BLaER1 treated with 17β-estradiol and CSF1 and Interleukin-3, amounts not matched to agents 10 nM and 100 nM (cell line): ENCODE measurements around the gene DIAPH3.
A peak's percentile ranks its signal among the peaks of the same experiment; 100 is the strongest.

ENCODE experiments used
- H3K27ac ChIP-seq, 11 experiments: shearing (Covaris generic); formaldehyde crosslinking; 2 replicates each; pipeline ENCODE4 v1.8.1; 2022
- H3K27me3 ChIP-seq, 11 experiments: shearing (Covaris generic); formaldehyde crosslinking; 2 replicates each; pipeline ENCODE4 v1.8.1; 2022
- H3K36me3 ChIP-seq, 11 experiments: shearing (Covaris generic); formaldehyde crosslinking; 2 replicates each; pipeline ENCODE4 v1.8.1; 2022
- H3K4me1 ChIP-seq, 10 experiments: shearing (Covaris generic); formaldehyde crosslinking; 2 replicates each; pipeline ENCODE4 v1.8.1; 2022
- H3K4me2 ChIP-seq, 11 experiments: shearing (Covaris generic); formaldehyde crosslinking; 2 replicates each; pipeline ENCODE4 v1.8.1; 2022
- H3K4me3 ChIP-seq, 10 experiments: shearing (Covaris generic); formaldehyde crosslinking; 2 replicates each; pipeline ENCODE4 v1.8.1; 2022
- H3K9ac ChIP-seq, 11 experiments: shearing (Covaris generic); formaldehyde crosslinking; 2 replicates each; pipeline ENCODE4 v1.8.1; 2022
- H3K9me3 ChIP-seq, 11 experiments: shearing (Covaris generic); formaldehyde crosslinking; replicated peaks in 1 of 11; 2 replicates each; pipeline ENCODE4 v1.8.1; 2022
- H4K20me1 ChIP-seq, 11 experiments: shearing (Covaris generic); formaldehyde crosslinking; 2 replicates each; pipeline ENCODE4 v1.8.1; 2022
- Cebpa-rat ChIP-seq, 11 experiments: shearing (Covaris generic); IDR thresholded peaks; 2 replicates each; pipeline ENCODE4 v1.8.1; 2022

Gene DIAPH3

DNA sequence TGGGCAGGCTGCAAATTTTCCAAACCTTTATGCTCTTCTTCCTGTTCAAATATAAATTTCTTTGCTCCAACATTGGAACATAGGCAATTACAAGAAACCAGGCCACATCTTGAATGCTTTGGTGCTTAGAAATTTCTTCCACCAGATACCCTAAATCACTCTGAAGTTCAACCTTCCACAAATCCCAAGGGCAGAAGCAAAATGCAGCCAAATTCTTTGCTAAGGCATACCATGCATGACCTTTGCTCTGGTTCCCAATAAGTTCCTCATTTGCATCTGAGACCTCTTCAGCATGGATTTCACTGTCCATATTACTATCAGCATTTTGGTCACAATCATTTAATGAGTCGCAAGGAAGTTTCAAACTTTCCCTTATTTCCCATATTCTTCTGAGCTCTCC lies 130.9 kb downstream of the DIAPH3 start:
- H3K9ac ChIP-seq = no peak overlapping the region
- no peaks in the 10 kb centered on the region for H3K27me3 ChIP-seq
- H3K9me3 ChIP-seq = peaks cover 0 to 7% (median 0%) of the 10 kb centered on the region in 11 experiments; a peak in 2 of 22 replicates
- no peaks in the 10 kb centered on the region for H4K20me1 ChIP-seq
- H3K4me3 ChIP-seq = no peak overlapping the region
- peak overlapping the region in 2 of 11 experiments; percentile 6 to 59; a peak in 1 of 22 replicates for H3K4me2 ChIP-seq
- H3K27ac ChIP-seq = no peak overlapping the region
- TF ChIP-seq Cebpa-rat (IDR thresholded peaks at IDR 0.05) = no peak
- peaks cover 0 to 26% (median 9%) of the 10 kb centered on the region in 11 experiments; a peak in 9 of 22 replicates for H3K36me3 ChIP-seq
- H3K4me1 ChIP-seq = peaks cover 0 to 32% (median 0%) of the 10 kb centered on the region in 10 experiments; a peak in 5 of 20 replicates

DNA sequence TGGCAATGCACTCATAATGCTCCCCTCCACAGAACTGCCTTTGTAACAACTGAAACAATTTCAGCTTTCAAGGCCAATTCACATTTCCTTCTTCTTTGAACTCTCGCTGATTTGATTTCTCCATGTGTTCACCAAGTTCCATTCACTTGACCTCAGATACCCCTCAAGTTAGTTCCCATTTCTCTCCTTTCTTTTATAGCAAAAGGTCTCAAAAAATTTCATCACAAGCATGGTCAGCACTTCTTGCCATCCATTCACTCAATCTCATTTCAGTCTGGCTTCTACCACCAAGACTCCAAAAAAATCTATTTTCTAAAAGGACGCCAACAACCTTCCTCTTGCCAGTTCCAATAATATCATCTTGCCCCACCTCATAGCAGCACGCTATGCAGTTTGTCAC lies 135.7 kb downstream of the DIAPH3 start:
- Histone ChIP-seq H3K27me3 (no peaks in the 10 kb centered on the region), H3K4me3 (no peak overlapping the region), H3K27ac (peak overlapping the region in 2 of 11 experiments; percentile 54 to 59; a peak in 2 of 22 replicates), H4K20me1 (no peaks in the 10 kb centered on the region), H3K4me2 (peak overlapping the region in 2 of 11 experiments; percentile 53 to 71; a peak in 4 of 22 replicates), H3K9ac (no peak overlapping the region; a peak in 1 of 22 replicates), H3K4me1 (peaks cover 0 to 59% (median 0%) of the 10 kb centered on the region in 10 experiments; a peak in 5 of 20 replicates), H3K9me3 (peaks cover 5 to 23% (median 13%) of the 10 kb centered on the region in 11 experiments; a peak in 18 of 22 replicates), H3K36me3 (peaks cover 0 to 33% (median 16%) of the 10 kb centered on the region in 11 experiments; a peak in 15 of 22 replicates)
- no peak for TF ChIP-seq Cebpa-rat (IDR thresholded peaks at IDR 0.05)

DNA sequence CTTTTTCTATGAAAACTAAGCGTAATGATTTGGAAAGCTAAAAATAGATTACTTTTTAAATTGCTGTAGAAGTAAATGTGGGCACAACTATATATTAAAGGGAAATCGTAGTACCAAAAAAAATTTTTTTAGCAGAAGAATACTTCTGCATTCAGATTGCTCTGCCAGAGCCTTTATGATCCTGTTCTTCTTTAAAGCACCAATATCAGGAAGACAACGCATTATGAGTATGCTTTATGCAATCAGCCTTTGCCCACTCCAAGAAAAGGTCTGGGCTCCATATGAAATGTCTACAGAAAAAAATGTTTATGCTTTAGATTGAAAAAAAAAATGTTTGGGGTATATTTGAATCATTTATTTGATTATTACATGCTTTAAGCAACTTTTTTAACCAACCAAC lies 137.4 kb downstream of the DIAPH3 start:
- Histone ChIP-seq H3K9me3 (peaks cover 5 to 21% (median 13%) of the 10 kb centered on the region in 11 experiments; a peak in 18 of 22 replicates), H3K36me3 (peaks cover 0 to 20% (median 9%) of the 10 kb centered on the region in 11 experiments; a peak in 14 of 22 replicates), H3K27ac (no peak overlapping the region), H3K27me3 (no peaks in the 10 kb centered on the region), H3K4me1 (peaks cover 0 to 47% (median 0%) of the 10 kb centered on the region in 10 experiments; a peak in 5 of 20 replicates), H3K4me2 (no peak overlapping the region; a peak in 1 of 22 replicates), H4K20me1 (no peaks in the 10 kb centered on the region), H3K4me3 (no peak overlapping the region), H3K9ac (no peak overlapping the region)
- no peak for TF ChIP-seq Cebpa-rat (IDR thresholded peaks at IDR 0.05)

DNA sequence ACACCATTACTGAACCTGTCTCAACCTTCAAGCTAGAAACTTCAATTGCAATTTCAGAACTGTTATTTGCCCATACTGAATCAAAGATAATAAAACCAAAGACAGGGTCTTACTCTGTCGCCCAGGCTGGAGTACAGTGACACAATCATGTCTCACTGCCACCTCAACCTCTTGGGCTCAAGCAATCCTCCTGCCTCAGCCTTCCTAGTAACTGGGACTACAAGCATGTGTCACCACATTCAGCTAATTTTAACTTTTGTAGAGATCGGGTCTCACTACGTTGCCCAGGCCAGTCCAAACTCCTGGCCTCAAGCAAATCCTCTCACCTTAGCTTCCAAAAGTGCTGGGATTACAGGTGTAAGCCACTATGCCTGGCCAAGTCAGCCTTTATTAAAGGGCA lies 143.4 kb downstream of the DIAPH3 start:
- H3K9me3 ChIP-seq = peaks cover 5 to 21% (median 12%) of the 10 kb centered on the region in 11 experiments; a peak in 18 of 22 replicates
- H3K36me3 ChIP-seq = peaks cover 0 to 19% (median 9%) of the 10 kb centered on the region in 11 experiments; a peak in 14 of 22 replicates
- no peak overlapping the region for H3K9ac ChIP-seq
- no peak overlapping the region for H3K4me3 ChIP-seq
- no peak for TF ChIP-seq Cebpa-rat (IDR thresholded peaks at IDR 0.05)
- H3K4me1 ChIP-seq = peaks cover 0 to 20% (median 6%) of the 10 kb centered on the region in 10 experiments; a peak in 11 of 20 replicates
- H3K27me3 ChIP-seq = no peaks in the 10 kb centered on the region
- H3K27ac ChIP-seq = no peak overlapping the region
- no peak overlapping the region for H3K4me2 ChIP-seq
- no peaks in the 10 kb centered on the region for H4K20me1 ChIP-seq

DNA sequence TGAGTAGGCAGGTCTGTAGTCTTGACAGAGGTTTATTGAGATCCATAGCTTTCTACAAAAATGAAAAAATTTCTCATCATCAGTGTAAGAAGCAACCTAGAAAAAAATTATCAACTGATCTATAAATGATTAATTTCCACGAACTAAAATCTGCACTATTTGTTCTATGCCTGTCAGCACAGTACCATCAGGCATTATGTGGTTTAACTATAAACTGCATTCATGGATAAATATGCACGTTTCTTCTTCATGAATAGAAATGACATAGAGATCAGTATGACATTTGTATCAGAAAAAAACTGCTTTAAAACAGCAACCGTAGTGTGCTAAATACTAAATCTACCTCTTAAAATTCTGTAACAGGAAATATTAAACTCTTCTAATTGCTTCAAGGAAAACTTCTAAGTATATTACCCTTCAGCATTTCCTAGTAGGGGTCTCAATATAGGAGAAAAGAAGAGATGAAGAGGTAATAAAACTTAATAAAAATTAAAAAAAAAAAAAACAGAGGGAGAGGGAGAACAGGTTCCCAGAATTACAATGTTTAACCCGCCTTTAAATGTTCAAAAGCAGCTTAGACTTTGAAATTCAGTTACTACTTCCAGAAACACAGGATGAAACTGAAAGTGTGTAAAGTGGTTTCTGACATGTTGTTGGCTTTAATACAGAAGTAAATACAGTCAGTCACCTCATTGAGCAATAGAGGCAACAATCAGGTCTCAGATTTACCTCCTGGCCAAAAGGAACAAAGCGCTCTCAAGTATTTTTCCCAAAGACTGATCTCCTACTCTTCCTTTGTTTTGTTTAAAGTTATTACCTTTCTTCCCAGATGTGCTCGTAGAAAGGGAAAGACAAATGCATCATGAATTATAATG lies 144.4 kb downstream of the DIAPH3 start:
- no peaks in the 10 kb centered on the region for H4K20me1 ChIP-seq

DNA sequence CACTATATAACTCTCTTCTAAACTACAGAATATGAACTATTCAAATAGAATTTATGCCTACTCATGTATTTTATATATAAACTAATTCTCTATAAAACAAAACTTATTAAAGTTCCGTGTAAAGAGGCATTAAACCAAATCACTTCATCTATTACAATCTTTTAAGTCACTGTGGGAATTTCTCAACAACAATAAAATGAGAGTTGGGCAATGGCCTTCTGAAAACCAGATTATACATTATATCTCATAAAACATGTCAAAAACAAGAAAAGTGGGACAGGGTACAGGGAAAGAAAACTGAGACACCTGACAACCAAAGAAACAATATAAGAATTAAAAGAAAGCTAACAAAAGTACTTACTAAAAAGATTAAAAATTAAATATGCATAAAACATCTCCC lies 145.2 kb downstream of the DIAPH3 start:
- Histone ChIP-seq H3K4me2 (no peak overlapping the region), H3K4me3 (no peak overlapping the region), H4K20me1 (no peaks in the 10 kb centered on the region), H3K9ac (no peak overlapping the region), H3K27ac (no peak overlapping the region), H3K36me3 (peaks cover 0 to 13% (median 0%) of the 10 kb centered on the region in 11 experiments; a peak in 3 of 22 replicates), H3K27me3 (no peaks in the 10 kb centered on the region), H3K4me1 (peaks cover 0 to 17% (median 6%) of the 10 kb centered on the region in 10 experiments; a peak in 11 of 20 replicates), H3K9me3 (peaks cover 0 to 4% (median 0%) of the 10 kb centered on the region in 11 experiments; a peak in 2 of 22 replicates)
- no peak for TF ChIP-seq Cebpa-rat (IDR thresholded peaks at IDR 0.05)

More for the DNA sequence above, 144.4 kb downstream of the DIAPH3 start:
- H3K4me2 ChIP-seq = peak overlapping the region in 2 of 11 experiments; percentile 11 to 24; a peak in 2 of 22 replicates
- H3K9ac ChIP-seq = no peak overlapping the region
- no peak for TF ChIP-seq Cebpa-rat (IDR thresholded peaks at IDR 0.05)
- H3K27me3 ChIP-seq = no peaks in the 10 kb centered on the region
- peaks cover 0 to 12% (median 4%) of the 10 kb centered on the region in 11 experiments; a peak in 12 of 22 replicates for H3K9me3 ChIP-seq
- H3K27ac ChIP-seq = no peak overlapping the region
- peaks cover 0 to 14% (median 0%) of the 10 kb centered on the region in 11 experiments; a peak in 5 of 22 replicates for H3K36me3 ChIP-seq
- H3K4me1 ChIP-seq = peaks cover 0 to 17% (median 6%) of the 10 kb centered on the region in 10 experiments; a peak in 11 of 20 replicates
- H3K4me3 ChIP-seq = no peak overlapping the region

DNA sequence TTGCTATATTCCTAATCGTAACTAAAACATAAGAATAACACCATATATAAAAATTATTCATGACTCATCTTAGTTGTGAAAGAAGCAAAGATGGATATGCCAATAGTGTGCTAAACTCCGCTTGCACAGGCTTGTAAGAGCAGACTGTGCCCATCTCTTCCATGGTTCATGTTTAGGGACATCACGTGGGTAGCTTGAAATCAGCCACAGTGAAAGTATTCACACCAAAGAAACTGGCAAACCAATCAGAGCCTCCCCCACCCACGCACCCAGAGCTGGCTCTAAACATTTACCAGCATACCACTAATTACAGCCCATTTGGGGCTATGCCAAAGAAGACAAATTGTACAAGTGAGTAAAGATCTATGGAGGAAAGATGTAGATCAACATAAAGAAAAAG lies 147.5 kb downstream of the DIAPH3 start:
- Histone ChIP-seq H3K36me3 (peaks cover 0 to 10% (median 0%) of the 10 kb centered on the region in 11 experiments; a peak in 4 of 22 replicates), H3K9me3 (no peaks in the 10 kb centered on the region), H3K27me3 (no peaks in the 10 kb centered on the region), H3K4me2 (no peak overlapping the region), H3K27ac (no peak overlapping the region), H4K20me1 (no peaks in the 10 kb centered on the region), H3K4me3 (no peak overlapping the region), H3K9ac (no peak overlapping the region), H3K4me1 (peaks cover 0 to 17% (median 6%) of the 10 kb centered on the region in 10 experiments; a peak in 11 of 20 replicates)
- no peak for TF ChIP-seq Cebpa-rat (IDR thresholded peaks at IDR 0.05)

DNA sequence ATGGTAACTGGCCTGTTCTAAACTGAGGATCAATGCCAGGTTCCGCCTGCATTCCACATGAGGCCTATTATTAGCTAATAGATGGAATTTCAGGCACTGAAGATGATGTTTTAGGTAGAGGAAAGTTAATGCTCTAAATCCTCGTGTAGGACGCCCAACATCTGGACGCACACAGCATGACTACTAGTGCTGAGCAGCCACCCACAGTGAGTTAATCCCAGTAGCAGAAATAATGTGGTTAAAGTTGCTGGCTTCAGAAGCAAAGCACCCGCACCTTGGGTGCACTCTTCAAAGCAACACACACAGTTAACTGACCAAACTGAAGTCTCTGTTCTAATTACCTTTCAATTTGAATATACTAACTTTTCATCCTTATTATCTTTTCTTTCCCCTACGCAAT lies 150.6 kb downstream of the DIAPH3 start:
- Histone ChIP-seq H3K9me3 (no peaks in the 10 kb centered on the region), H3K36me3 (peaks cover 0 to 17% (median 3%) of the 10 kb centered on the region in 11 experiments; a peak in 6 of 22 replicates), H3K9ac (no peak overlapping the region), H4K20me1 (no peaks in the 10 kb centered on the region), H3K4me3 (no peak overlapping the region), H3K4me1 (0 out of 20 replicates have a peak, but pooled peaks cover 0 to 7% (median 0%) of the 10 kb centered on the region in 10 experiments), H3K27me3 (no peaks in the 10 kb centered on the region), H3K4me2 (no peak overlapping the region), H3K27ac (no peak overlapping the region)
- TF ChIP-seq Cebpa-rat (IDR thresholded peaks at IDR 0.05) = no peak

DNA sequence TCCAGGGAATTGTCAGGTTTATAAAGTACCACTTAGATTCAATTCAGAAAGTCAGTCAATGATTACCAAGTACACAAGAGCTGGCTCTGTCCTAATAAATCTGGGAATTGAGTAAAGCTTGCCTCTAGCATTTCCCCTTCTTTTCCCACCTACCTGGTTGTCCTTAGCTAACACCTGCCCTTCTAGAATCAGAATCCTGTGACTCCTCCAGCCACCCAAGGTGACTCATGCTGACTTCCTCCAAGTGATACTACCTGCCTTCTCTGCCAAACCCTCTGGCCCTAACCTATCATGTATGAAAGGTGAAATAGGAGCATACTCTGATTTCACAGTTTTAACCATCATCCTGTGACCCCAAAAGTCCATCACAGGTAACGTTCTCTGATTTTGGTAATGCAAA lies 151.2 kb downstream of the DIAPH3 start:
- no peaks in the 10 kb centered on the region for H4K20me1 ChIP-seq
- H3K4me3 ChIP-seq = no peak overlapping the region
- H3K9ac ChIP-seq = no peak overlapping the region
- TF ChIP-seq Cebpa-rat (IDR thresholded peaks at IDR 0.05) = no peak
- H3K4me1 ChIP-seq = 0 out of 20 replicates have a peak, but pooled peaks cover 0 to 7% (median 0%) of the 10 kb centered on the region in 10 experiments
- peaks cover 0 to 17% (median 3%) of the 10 kb centered on the region in 11 experiments; a peak in 6 of 22 replicates for H3K36me3 ChIP-seq
- no peak overlapping the region for H3K4me2 ChIP-seq
- no peaks in the 10 kb centered on the region for H3K9me3 ChIP-seq
- no peaks in the 10 kb centered on the region for H3K27me3 ChIP-seq
- no peak overlapping the region for H3K27ac ChIP-seq
